ENCODE measurements around the gene CD164L2. TPM values are rescaled to one million over a fixed set of nuclear protein-coding genes. Genes with fewer than 3 reads are reported as not detected.
A peak's percentile ranks its signal among the peaks of the same experiment; 100 is the strongest.
"Not testable (repeated sequence)": the region's sequence is repeated elsewhere in the genome, so short reads cannot be mapped to it uniquely, and the experiment has no call there.

Gene CD164L2
- total RNA-seq, 1 donor from 2014 or later: not detected

GRCh38 chr1:27391511-27392095 lies 8.5 kb upstream of the CD164L2 start:
- peak; percentile 48 for DNase-seq (ENCODE audit: low read depth)

- peak; percentile 53 for DNase-seq (ENCODE audit: low read depth)
These were observed 5.3 kb upstream of the CD164L2 start for GRCh38 chr1:27388337-27389005.

GRCh38 chr1:27384797-27385196 lies 1.7 kb upstream of the CD164L2 start:
- DNase-seq (ENCODE audit: low read depth): not testable (repeated sequence)

GRCh38 chr1:27383661-27384060 lies 528 bp upstream of the CD164L2 start:
- no peak for DNase-seq (ENCODE audit: low read depth)

GRCh38 chr1:27381969-27382762 lies 967 bp downstream of the CD164L2 start:
- DNase-seq (ENCODE audit: low read depth): no peak

GRCh38 chr1:27380766-27381733 lies 2.1 kb downstream of the CD164L2 start:
- DNase-seq (ENCODE audit: low read depth): no peak

- DNase-seq (ENCODE audit: low read depth): no peak
These were observed 2.9 kb downstream of the CD164L2 start for GRCh38 chr1:27380224-27380623.

GRCh38 chr1:27379564-27380122 lies 3.5 kb downstream of the CD164L2 start:
- no peak for DNase-seq (ENCODE audit: low read depth)

GRCh38 chr1:27377760-27378495 lies 5.2 kb downstream of the CD164L2 start:
- DNase-seq (ENCODE audit: low read depth): no peak

GRCh38 chr1:27374362-27375086 lies 8.6 kb downstream of the CD164L2 start, which contains the start of gene FCN3:
TSS of gene FCN3 (minus strand) at chr1:27374824. CDS start at chr1:27374818, 6 bp downstream.
- no peak for DNase-seq (ENCODE audit: low read depth)

GRCh38 chr1:27372808-27373690 lies 10.1 kb downstream of the CD164L2 start:
- no peak for DNase-seq (ENCODE audit: low read depth)

GRCh38 chr1:27372022-27372807 lies 10.9 kb downstream of the CD164L2 start:
- DNase-seq (ENCODE audit: low read depth): no peak

- peak; percentile 29 for DNase-seq (ENCODE audit: low read depth)
These were observed 14.1 kb downstream of the CD164L2 start for GRCh38 chr1:27368869-27369582.

- DNase-seq (ENCODE audit: low read depth): no peak
These were observed 15.9 kb downstream of the CD164L2 start for GRCh38 chr1:27367160-27367650.

GRCh38 chr1:27366411-27367159 lies 16.5 kb downstream of the CD164L2 start, which contains the start of gene MAP3K6:
TSS of gene MAP3K6 (minus strand) at chr1:27366961. CDS start at chr1:27366597, 364 bp downstream.
- peak; percentile 85 for DNase-seq (ENCODE audit: low read depth)

GRCh38 chr1:27366113-27366410 lies 17.1 kb downstream of the CD164L2 start:
- DNase-seq (ENCODE audit: low read depth): peak; percentile 91

Data from myocyte (in vitro differentiated cells).